HG03025 (cell line): ENCODE measurements around the gene DCAF16.

Experiments
- ATAC-seq: cut with Tn5 transposase; IDR thresholded peaks from one replicate; pipeline ENCODE4 v1.9.1; 2021; ENCODE audit warnings: mild to moderate bottlenecking, moderate library complexity; ENCODE audit not compliant: unreplicated experiment, low FRiP score

DCAF16 gene

DNA sequence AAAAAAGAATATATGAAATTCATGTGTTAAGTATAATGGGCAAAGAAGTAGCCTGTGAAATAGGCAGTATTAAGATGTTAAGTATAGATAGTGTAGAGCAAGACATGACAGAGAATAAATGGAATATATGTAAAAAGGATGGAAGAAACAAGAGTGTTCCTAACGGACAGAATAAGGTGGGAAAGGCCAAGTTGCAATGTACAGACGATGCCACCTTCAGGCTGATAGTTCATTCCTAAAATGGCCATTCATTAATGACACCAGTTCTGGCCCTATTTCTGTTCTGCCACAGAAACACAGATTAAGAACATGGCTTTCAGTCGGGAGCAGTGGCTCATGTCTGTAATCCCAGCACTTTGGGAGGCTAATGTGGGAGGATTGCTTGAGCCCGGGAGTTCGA, 24.7 kb downstream of the DCAF16 start:
- ATAC-seq, result no peak

DNA sequence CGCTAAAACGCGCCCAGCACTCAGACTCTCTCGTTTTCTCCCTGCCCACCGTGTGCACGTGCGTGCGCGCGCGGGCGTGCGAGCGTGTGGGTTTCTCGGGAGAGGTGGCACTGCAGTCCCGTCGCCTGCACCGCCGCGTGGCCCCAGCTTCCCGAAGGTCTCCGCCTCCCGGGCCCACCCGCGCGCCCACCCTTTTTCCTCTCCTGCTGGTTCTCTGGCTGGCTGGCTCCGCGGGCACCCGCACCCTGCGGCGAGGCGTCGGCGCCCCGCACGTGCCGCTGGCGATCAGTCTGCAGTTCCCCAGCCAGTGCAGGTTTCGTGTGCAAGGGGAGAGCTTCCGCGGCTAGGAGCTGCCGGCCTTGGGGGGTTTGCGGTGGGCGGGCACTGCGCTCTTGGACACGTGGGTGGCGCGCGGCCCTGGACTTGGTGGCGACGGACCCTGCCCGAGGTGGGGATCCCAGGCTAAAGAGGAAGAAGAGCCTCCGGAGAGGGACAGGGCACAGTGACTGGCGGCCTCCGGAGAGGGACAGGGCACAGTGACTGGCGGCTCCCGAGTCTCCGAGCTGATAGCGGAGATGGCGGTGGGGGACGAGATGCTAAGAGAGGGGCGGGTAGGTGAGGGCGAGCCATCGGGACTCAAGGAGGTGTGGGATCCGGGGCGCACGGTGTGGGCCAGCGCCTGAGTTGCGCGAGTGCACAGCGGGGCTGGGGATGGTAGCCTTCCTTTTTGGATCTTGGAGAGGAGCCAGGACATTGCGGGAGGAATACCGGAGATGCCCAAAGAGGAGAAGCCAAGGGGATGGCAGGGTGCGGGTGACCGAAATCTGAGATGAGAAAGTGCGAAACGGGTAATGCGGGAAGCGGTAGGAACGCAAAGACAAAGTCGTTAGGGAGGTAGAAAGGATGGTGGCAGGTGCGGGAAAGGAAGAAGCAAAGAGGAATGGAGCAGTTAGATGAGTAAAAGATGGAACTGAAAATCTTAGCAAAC, 29.0 kb downstream of the DCAF16 start, which contains the start of gene FAM184B:
TSS of gene FAM184B (minus strand) at position 322 of the 988 bp plus-strand sequence. CDS start 322 bp downstream, outside the sequence.
- no peak for ATAC-seq

- no peak for ATAC-seq
Measured at GRCh38 chr4:17780501-17781299, 29.9 kb downstream of the DCAF16 start.

- no peak for ATAC-seq
Measured at GRCh38 chr4:17778431-17778830, 32.1 kb downstream of the DCAF16 start.

- no peak for ATAC-seq
Measured at GRCh38 chr4:17773135-17773698, 37.3 kb downstream of the DCAF16 start.

DNA sequence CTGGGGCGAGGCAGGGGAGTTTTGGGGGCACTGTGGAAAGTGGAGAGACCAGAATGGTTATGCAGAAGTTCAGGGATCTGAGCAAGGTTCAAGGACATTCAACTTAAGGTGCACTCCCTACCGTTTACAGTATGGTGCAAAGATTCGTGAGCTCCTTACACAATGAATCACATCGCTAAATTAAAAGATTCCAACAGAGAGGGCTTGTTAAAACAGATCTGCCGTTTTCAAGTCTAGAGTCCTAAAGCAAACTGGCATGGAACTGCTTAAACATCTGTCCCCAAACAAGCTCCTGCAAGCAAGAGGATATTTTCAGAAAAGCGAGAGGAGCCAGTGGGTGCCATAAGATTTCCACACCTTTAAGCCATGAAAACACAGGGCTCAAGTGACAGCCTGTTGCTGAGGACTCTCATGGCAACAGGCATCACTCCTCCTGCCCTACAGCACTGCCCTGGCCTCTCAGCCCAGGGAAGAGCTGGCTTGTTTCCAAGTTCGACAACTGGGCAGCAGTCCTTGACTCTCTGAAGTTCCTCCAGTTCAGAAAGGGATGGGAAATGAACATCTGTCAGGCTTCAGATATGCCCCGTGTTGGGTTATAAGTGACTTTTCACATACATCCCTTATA, 39.2 kb downstream of the DCAF16 start:
- no peak for ATAC-seq

- no peak for ATAC-seq
Measured at GRCh38 chr4:17770845-17771244, 39.7 kb downstream of the DCAF16 start.

DNA sequence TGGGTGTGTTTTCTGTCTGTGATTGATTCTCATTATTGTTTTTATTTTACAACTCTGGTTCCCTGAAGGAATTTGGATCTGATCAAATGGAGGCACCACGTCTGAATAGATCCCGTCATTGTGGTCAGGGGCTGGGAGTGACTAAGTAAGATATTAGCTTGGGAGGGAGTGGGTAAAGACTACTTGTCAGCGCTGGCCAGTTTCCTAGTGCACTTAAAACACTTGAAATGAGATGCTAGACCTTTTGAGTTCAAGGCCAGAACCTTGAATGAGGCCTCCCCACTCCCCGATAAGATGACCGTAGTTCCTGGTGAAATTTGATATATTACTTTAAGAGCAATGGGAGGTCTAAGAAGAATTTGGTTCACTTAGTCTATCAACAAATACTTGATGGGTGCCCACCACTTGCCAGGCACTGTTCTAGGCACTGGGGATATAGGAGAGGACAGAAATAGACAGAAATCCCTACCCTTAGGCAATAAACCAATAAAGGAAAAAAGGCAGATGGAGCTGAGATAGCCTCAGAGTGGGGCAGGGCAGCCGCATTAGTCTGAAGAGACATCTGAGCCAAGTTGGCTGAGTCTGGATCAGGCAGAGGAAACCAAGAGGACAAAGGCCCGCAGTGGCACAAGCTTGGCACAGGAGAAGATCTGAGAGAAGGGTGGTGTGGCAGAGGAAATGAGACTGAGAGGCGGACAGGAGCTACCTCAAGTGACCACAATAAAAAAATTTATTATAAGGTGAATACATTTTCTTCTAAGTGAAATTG, 41.0 kb downstream of the DCAF16 start:
- no peak for ATAC-seq

GRCh38 chr4:17766826-17767458, 43.6 kb downstream of the DCAF16 start:
- ATAC-seq, result no peak

DNA sequence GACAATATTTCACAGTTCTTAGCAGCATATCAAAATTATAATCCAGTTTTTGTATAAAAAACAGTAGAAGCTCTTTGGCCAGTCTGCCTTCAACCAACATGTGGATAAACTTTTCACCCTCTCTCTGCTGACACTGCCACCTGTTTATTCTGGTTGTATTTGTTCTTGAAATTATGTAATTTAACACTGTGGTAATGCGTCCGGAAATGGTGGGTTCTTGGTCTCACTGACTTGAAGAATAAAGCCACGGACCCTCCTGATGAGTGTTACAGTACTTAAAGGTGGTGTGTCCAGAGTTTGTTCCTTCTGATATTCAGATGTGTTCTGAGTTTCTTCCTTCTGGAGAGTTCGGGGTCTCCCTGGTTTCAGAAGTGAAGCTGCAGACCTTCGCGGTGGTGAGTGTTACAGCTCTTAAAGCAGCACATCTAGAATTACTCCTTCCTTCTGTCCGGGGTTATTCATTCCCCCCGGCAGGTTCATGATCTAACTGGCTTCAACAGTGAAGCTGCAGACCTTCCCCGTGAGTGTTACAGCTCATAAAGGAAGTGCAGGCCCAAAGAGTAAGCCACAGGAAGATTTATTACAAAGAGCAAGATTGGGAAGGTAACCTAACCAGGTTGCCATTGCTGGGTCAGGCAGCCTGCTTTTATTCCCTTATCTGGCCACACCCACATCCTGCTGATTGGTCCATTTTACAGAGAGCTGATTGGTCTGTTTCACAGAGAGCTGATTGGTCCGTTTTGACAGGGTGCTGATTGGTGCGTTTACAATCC, 44.9 kb downstream of the DCAF16 start:
- no peak for ATAC-seq

DNA sequence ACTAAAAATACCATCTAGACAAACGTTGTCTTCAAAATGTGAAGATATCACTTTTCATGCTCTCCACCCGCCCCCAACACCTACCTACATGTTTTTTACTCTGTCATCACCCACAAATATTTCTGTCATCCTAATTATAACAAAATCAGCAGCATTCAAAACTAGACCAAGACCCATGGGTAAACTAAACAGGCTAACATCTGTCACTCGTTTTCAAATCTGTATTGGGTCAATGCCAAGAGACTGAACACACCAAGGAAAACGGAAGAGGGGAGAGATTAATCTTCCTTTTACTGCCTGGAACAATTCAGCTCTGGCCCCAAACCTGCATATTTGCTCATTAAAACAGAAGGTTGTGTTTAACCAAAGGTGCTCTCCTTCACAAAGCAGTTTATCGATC, 46.6 kb downstream of the DCAF16 start:
- ATAC-seq, result no peak

- no peak for ATAC-seq
Measured at GRCh38 chr4:17763416-17763815, 47.1 kb downstream of the DCAF16 start.

- no peak for ATAC-seq
Measured at GRCh38 chr4:17762726-17763125, 47.8 kb downstream of the DCAF16 start.

DNA sequence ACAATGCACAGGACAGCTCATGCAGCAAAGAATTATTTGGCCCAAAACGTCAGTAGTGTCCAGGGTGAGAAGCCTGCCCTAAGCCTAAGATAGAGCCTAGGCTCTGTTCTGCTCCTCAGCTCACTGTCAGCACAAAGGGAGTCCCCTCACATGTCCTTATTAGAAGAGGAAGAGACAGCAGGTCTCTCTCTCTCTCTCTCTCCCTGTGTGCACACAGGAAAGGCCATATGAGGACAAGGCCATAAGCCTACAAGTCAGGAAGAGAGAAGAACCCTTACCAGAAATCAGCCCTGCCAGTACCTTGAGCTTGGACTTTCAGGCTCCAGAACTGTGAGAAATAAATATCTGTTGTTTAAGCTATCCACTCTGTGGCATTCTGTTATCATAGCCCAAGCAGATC, 49.5 kb downstream of the DCAF16 start:
- no peak for ATAC-seq

DNA sequence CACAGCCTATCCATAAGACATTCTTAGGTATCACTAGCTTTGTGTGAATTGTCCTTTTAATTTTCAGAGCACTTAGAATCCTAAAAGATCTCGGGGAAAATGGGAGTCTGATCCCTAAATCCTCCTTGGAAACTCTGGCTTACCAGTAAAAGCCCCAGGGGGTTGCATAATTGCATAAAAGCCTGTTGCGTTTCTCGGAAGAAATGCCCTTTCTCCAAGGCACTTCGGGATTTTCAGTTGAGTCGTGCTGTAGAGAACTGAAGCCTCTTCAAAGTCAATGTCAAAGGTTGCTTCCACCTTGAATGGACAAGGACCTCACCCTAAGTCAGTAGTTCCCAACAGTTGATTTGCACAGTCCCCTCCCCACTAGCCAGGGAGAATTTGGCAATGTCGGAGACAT, 49.9 kb downstream of the DCAF16 start:
- ATAC-seq, result no peak

- ATAC-seq, result no peak
Measured at GRCh38 chr4:17758485-17758884, 52.1 kb downstream of the DCAF16 start.

DNA sequence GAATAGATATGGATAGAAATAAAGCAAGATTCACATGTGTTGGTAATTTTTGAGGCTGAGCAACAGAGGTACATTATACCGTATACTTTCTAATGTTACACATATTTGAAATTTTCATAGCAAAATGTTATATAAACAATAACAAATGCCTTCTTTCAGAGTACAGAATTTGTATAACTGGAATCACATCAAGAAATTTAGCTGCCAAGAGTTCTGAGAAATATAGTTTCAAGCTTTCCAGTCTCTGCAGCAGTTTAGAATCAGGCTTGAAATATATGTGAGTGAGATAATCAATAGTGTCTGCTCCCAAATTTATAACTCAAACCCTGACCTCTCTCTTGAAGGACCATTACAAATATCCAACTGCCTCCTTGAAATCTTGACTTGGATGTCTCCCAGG, 52.9 kb downstream of the DCAF16 start:
- no peak for ATAC-seq

- ATAC-seq, result no peak
Measured at GRCh38 chr4:17753646-17754045, 56.9 kb downstream of the DCAF16 start.
